ENCODE results near the gene FYTTD1. TPM values are rescaled to one million over a fixed set of nuclear protein-coding genes. Genes with fewer than 3 reads are reported as not detected.

Gene FYTTD1
- total and polyA plus RNA-seq, 2 donors (not counting 1 experiment from before 2014, with no cell fraction given) = 6.2 to 110 TPM

DNA sequence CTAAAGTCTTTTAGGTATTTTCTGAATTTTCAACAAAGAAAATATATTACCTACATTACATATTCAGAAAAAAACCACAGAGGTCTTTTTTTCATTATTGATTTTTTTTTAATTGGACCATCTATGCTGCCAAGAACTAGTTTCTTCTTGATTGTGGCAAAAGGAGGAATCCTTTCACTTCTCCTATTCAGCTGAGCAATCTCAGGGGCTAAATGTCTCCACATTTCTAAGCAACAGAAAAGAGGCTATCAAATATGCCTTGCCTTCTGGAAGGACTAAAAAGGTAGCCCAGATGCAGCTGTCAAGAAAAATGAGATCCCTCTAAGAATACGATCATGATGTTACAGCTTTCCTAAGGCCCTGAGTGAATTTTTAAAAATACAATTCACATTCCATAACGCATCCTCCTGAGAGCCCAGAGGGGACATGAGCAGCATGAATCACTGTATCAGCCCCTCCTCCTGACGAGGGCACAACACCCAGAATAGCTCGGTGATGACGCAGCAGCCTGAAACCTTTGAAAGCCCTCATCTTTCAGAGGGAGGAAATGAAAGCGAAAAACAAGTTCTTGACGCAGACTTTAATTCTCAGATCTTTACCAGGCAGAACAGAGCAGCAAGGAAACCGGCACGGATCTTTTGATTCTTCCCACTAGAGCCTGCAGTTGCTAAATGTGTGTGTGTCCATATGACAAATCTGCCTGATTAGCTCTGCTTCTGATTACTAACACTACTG lies 37.5 kb upstream of the FYTTD1 start:
- ATAC-seq (ENCODE audit: low read depth) (peak; percentile 94), DNase-seq (peak; percentile 93)
- Histone ChIP-seq H3K36me3 (replicated peaks in 1 of 2; ENCODE audit: control extremely low read depth in 1 of 2, control insufficient read depth in 1 of 2, extremely low read depth in 1 of 2, insufficient read depth in 2 of 2, low read length in 1 of 2) (peaks cover 1 to 15% of the 10 kb centered on the region in 2 experiments), H3K4me1 (ENCODE audit: control insufficient read depth in 2 of 2, insufficient read depth in 2 of 2, low read length in 2 of 2) (peaks cover 28% of the 10 kb centered on the region in 2 donors), H3K27me3 (replicated peaks in 1 of 4; ENCODE audit: control extremely low read depth in 1 of 4, control insufficient read depth in 3 of 4, insufficient read depth in 4 of 4, low read length in 3 of 4) (no peaks in the 10 kb centered on the region), H3K79me2 (ENCODE audit: control insufficient read depth, insufficient read depth, low read length) (peaks cover 73% of the 10 kb centered on the region), H3K4me2 (replicated peaks; ENCODE audit: low read depth, low read length, poor library complexity, severe bottlenecking) (peak overlapping the region; percentile 84), H3K9me3 (ENCODE audit: control extremely low read depth in 1 of 3, control insufficient read depth in 2 of 3, insufficient read depth in 1 of 3, low read length in 2 of 3) (no peaks in the 10 kb centered on the region), H2AFZ (ENCODE audit: insufficient read depth, low read depth, low read length, poor library complexity, severe bottlenecking) (peak overlapping the region; percentile 11), H3K27ac (ENCODE audit: low read length in 2 of 2) (peak overlapping the region; percentile 72 to 77), H3K4me3 (ENCODE audit: control extremely low read depth in 1 of 5, extremely low read depth in 1 of 5, insufficient read depth in 1 of 5, low read depth in 2 of 5, low read length in 4 of 5) (peak overlapping the region in 4 of 5 experiments; percentile 38 to 57 (median 50)), H3K9ac (ENCODE audit: low read length) (peak overlapping the region; percentile 61), H4K20me1 (ENCODE audit: control insufficient read depth, insufficient read depth, low read length, poor library complexity, severe bottlenecking) (no peaks in the 10 kb centered on the region)
- Mint-ChIP-seq H3K4me1 (peaks cover 51% of the 10 kb centered on the region), H3K9me3 (ENCODE audit: insufficient read depth) (no peaks in the 10 kb centered on the region), H3K27ac (peak overlapping the region; percentile 93), H3K4me3 (peak overlapping the region; percentile 84), H3K27me3 (no peaks in the 10 kb centered on the region)
- intact Hi-C loops (cut with micrococcal nuclease) = loop anchor here (1.0 kb wide), 5 partner anchors 22 to 158 kb away; partner anchors contain the start of genes FYTTD1 and LRCH3
- TF ChIP-seq, protein P1, sequence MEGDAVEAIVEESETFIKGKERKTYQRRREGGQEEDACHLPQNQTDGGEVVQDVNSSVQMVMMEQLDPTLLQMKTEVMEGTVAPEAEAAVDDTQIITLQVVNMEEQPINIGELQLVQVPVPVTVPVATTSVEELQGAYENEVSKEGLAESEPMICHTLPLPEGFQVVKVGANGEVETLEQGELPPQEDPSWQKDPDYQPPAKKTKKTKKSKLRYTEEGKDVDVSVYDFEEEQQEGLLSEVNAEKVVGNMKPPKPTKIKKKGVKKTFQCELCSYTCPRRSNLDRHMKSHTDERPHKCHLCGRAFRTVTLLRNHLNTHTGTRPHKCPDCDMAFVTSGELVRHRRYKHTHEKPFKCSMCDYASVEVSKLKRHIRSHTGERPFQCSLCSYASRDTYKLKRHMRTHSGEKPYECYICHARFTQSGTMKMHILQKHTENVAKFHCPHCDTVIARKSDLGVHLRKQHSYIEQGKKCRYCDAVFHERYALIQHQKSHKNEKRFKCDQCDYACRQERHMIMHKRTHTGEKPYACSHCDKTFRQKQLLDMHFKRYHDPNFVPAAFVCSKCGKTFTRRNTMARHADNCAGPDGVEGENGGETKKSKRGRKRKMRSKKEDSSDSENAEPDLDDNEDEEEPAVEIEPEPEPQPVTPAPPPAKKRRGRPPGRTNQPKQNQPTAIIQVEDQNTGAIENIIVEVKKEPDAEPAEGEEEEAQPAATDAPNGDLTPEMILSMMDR (IDR thresholded peaks at IDR 0.05) = no peak
- no peak for TF ChIP-seq EZH2 (IDR thresholded peaks at IDR 0.05; ENCODE audit: borderline replicate concordance, insufficient read depth, low read depth, low read length, poor library complexity, severe bottlenecking)
- WGBS (ENCODE audit: insufficient coverage) = 3% methylated on average over 6 of the region's 9 CpGs
- POLR2A ChIA-PET = interaction anchor here (1.2 to 2.0 kb wide), 5 partner anchors 18 to 78 kb away, joined by 3 to 14 read pairs (median 5); partner anchors contain the start of genes FYTTD1 and RUBCN
- CTCF ChIA-PET = interaction anchor here (0.5 to 4.5 kb wide), 10 partner anchors 9 to 113 kb away, joined by 3 to 26 read pairs (median 6); no protein-coding TSS in a partner anchor

DNA sequence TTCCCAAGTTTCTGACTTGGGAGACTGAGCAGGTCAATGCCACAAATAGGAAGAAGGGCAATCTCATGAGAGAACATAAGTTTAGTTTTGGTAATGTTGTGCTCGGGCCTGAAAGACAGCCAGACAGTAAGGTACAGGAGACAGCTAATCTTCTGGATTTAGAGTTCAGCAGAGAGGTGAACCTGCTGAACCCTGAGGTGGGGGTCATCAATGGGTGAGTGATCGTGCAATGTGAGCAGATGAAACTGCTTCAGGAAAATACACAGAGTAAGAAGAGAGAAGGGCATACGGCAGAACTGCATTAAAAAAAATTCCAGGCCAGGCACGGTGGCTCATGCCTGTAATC lies 36.2 kb upstream of the FYTTD1 start:
- POLR2A ChIA-PET = no interaction called here
- Histone ChIP-seq H3K4me3 (ENCODE audit: control extremely low read depth in 1 of 5, extremely low read depth in 1 of 5, insufficient read depth in 1 of 5, low read depth in 2 of 5, low read length in 4 of 5) (peak overlapping the region in 1 of 5 experiments; percentile 57), H3K4me2 (replicated peaks; ENCODE audit: low read depth, low read length, poor library complexity, severe bottlenecking) (peak overlapping the region; percentile 84), H3K9ac (ENCODE audit: low read length) (peak overlapping the region; percentile 31), H3K27ac (ENCODE audit: low read length in 2 of 2) (peak overlapping the region; percentile 72 to 77), H3K36me3 (replicated peaks in 1 of 2; ENCODE audit: control extremely low read depth in 1 of 2, control insufficient read depth in 1 of 2, extremely low read depth in 1 of 2, insufficient read depth in 2 of 2, low read length in 1 of 2) (peaks cover 1 to 22% of the 10 kb centered on the region in 2 experiments), H2AFZ (ENCODE audit: insufficient read depth, low read depth, low read length, poor library complexity, severe bottlenecking) (no peak overlapping the region), H3K27me3 (replicated peaks in 1 of 4; ENCODE audit: control extremely low read depth in 1 of 4, control insufficient read depth in 3 of 4, insufficient read depth in 4 of 4, low read length in 3 of 4) (no peaks in the 10 kb centered on the region), H3K4me1 (ENCODE audit: control insufficient read depth in 2 of 2, insufficient read depth in 2 of 2, low read length in 2 of 2) (peaks cover 27 to 28% of the 10 kb centered on the region in 2 donors), H3K9me3 (ENCODE audit: control extremely low read depth in 1 of 3, control insufficient read depth in 2 of 3, insufficient read depth in 1 of 3, low read length in 2 of 3) (no peaks in the 10 kb centered on the region), H3K79me2 (ENCODE audit: control insufficient read depth, insufficient read depth, low read length) (peaks cover 74% of the 10 kb centered on the region), H4K20me1 (ENCODE audit: control insufficient read depth, insufficient read depth, low read length, poor library complexity, severe bottlenecking) (peaks cover 3% of the 10 kb centered on the region)
- CTCF ChIA-PET = interaction anchor here (4.5 kb wide), 1 partner anchor 20 kb away, joined by 26 read pairs; no protein-coding TSS in a partner anchor
- Mint-ChIP-seq H3K27me3 (no peaks in the 10 kb centered on the region), H3K4me3 (peak overlapping the region; percentile 84), H3K9me3 (ENCODE audit: insufficient read depth) (no peaks in the 10 kb centered on the region), H3K4me1 (peaks cover 54% of the 10 kb centered on the region), H3K27ac (peak overlapping the region; percentile 76)
- TF ChIP-seq EZH2 (IDR thresholded peaks at IDR 0.05; ENCODE audit: borderline replicate concordance, insufficient read depth, low read depth, low read length, poor library complexity, severe bottlenecking) = no peak
- TF ChIP-seq, protein P1 (IDR thresholded peaks at IDR 0.05) = no peak
- intact Hi-C loops (cut with micrococcal nuclease) = no loop called here
- ATAC-seq (ENCODE audit: low read depth) (no peak), DNase-seq (no peak)
- WGBS (ENCODE audit: insufficient coverage) = 81% methylated on average over 4 of the region's 4 CpGs

All from B cell (primary cell).